ENCODE results near the gene TRPC4AP.
"Not testable (repeated sequence)": the region's sequence is repeated elsewhere in the genome, so short reads cannot be mapped to it uniquely, and the experiment has no call there.

TRPC4AP gene

GRCh38 chr20:35055445-35056276 lies 36.9 kb downstream of the TRPC4AP start:
- peak; percentile 63 for DNase-seq

DNA sequence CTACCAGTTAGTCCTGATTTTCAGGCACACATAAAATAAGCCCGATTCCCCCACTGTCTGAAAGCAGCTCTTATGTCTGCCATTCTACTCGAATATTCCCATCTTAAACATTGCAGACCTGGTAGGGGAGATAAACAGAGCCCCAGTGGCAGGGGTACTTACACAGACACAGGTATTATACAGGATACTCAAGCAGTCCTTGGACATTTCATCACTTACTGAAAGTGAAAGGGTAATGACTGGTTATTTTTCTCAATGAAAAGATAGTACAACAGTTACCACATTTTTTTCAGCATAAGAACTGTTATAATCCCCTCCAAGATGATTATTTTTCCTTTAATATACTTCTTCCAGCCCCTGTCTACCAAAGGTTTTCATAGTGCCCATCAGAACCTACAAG lies 37.8 kb downstream of the TRPC4AP start:
- no peak for DNase-seq

- not testable (repeated sequence) for DNase-seq
Measured at GRCh38 chr20:35052616-35053015, 40.0 kb downstream of the TRPC4AP start.

- no peak for DNase-seq
Measured at GRCh38 chr20:35049776-35050352, 42.7 kb downstream of the TRPC4AP start.

- no peak for DNase-seq
Measured at GRCh38 chr20:35048739-35049138, 43.9 kb downstream of the TRPC4AP start.

DNA sequence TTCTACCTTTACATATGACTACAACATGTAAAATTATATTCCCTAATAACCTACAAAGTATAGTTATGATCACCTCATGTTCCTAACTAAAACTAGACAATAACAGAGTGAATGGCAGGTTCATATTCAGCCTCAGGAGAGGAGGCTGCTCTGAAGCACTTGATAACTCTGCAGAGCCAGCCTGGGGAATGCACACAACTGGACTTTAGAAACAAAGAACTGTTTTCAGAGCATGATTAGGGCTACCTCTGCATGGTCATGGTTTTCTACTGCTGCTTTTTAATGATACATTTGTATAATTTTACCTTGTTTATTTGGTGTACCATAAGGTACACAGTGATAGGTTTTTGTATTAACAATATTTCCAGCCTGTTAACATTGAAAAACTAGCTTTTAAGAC lies 50.3 kb downstream of the TRPC4AP start:
- DNase-seq: no peak

GRCh38 chr20:35040646-35041045 lies 52.0 kb downstream of the TRPC4AP start:
- DNase-seq: no peak

- DNase-seq: no peak
Measured at GRCh38 chr20:35039846-35040489, 52.6 kb downstream of the TRPC4AP start.

GRCh38 chr20:35039146-35039545 lies 53.5 kb downstream of the TRPC4AP start:
- DNase-seq: no peak

DNA sequence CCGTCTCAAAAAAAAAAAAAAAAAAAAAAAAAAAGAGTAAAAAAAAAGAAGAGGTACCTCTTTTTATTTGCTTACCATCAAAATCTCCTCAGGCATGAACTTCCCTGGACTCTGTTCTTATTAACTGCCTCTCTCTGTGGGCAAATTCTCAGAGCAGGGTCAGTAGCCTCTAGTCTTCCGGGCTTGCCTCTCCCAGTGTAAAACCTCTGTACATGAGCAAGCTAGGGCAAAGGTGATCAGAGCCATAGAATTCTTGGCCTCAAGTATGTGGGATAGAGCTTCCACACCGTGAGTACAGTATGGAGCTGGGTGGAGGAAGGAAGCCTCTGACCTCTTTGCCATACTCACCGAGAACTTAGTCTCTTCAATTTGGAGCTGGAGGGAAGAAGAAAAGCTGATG lies 58.5 kb downstream of the TRPC4AP start:
- no peak for DNase-seq

DNA sequence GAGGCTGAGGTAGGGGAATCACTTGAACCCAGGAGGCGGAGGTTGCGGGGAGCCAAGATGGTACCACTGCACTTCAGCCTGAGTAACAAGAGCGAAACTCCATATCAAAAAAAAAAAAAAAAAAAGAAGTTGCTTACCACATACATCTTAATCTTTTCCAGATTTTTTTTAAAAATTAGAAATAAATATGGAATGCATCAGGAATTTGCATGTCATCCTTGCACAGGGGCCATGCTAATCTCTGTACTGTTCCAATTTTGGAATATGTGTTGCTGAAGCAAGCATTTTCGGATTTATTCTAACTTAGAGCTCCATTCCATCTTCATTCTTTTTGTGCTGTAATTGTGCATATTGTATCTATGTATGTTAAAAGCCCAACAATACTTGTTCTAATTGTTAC lies 62.5 kb downstream of the TRPC4AP start:
- DNase-seq: no peak

- DNase-seq: peak; percentile 63
Measured at GRCh38 chr20:35027301-35027700, 65.3 kb downstream of the TRPC4AP start.

DNA sequence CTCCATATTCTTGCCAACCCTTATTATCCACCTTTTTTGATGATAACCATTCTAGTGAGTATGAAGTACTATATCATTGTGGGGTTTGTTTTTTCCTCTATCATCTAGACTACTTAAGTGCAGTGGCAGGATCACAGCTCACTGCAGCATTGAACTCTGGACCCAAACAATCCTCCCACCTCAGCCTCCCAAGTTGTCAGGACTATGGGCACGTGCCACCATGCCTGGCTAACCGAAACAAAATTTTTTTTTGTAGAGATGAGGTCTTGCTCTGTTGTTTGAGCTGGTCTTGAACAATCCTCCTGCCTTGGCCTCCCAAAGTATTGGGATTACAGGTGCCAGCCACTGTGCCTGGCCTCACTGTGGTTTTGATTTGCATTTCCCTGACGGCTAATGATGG lies 67.5 kb downstream of the TRPC4AP start:
- DNase-seq: no peak

GRCh38 chr20:35023624-35024023 lies 69.0 kb downstream of the TRPC4AP start:
- DNase-seq: no peak

GRCh38 chr20:35021831-35022230 lies 70.8 kb downstream of the TRPC4AP start:
- DNase-seq: no peak

GRCh38 chr20:35021063-35021462 lies 71.5 kb downstream of the TRPC4AP start:
- no peak for DNase-seq

DNA sequence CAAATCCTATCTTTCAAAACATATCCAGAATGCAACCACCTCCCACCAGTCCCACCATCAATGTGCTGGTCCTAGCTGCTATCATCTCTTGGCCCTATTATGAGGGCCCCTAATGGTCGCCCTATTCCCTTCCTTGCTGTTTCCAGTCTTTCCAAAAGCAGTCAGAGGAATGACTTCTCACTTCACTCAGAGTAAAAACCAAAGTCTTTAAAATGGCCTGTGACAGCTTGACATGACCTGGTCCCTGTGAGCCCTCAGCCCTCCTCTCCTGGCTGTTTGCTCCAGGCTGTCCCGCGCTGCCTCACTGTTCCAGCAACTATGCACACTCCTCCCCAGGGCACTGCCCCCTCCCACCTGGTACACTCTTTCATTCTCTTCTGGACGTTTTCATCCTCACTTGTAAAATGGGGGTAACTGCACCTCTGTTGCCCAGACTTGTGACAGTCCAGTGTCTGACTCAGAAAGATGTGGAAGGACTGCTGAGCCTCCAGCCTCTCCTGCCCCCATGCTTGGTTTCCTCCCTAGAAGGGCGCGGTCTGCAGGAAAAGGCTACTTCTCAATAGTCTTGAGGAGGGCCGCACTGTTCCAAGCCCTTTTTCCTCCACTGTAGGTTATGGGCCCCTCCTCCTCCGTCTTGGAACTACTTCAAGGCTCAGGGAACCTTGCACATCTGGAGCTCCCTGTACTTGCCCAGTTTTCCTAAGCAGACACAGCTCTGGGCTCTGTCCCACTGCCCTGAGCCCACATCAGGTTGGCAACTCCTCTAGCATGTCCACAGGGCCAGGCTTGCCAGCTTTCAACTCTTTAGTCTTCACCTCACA lies 72.3 kb downstream of the TRPC4AP start:
- no peak for DNase-seq

DNA sequence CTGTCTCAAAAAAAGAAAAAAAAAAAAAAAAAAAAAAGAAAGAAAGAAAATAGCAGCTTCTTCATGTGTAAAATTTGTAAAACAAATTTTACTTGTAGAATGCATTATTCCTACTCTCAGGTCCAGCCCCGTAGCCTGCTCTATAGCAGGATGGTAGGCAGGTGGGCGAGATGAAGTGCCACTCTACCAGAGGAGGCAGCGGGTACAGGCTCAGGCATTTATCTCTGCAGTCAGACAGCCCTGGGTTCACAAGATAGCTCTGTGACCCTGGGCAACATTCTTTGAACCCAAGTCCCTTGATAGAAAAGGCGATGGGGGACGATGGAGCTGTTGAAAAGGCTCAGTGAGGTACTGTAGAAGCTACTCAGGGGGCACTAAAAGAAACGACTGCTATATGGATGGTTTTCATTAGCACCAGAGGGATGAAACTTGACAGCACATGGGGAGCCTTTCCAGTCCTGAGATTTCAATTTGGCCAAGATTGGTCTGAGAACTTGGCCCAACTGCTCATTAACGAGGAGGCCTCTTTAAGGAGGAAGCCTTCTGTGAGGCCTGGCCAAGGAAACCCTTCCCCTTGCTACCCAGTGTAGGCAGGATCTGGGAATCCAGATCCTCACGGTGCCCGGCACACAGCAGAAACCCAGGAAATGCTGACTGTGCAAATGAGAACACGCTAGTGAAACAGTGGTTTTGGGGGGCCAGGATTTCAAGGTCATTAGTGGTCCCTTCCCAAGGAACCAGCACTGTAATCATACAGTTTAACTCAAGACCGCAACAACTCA lies 73.8 kb downstream of the TRPC4AP start:
- no peak for DNase-seq

- DNase-seq: no peak
Measured at GRCh38 chr20:35017099-35017835, 75.3 kb downstream of the TRPC4AP start.

DNA sequence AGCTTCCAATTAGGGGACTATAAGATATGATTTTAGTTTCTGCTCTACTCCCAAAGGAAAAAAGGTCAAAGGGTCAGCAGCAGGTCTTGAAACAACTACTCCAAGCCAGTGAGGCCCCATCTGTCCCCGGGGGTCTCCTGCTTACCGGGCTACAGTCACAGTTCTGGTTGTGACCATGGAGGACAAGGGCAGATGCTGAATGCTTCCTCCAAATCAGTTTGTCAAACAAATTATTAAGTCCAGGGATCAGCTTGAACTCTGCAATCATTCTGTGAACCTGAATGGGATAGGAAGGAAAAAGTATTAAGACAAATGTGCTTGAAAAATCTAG lies 76.8 kb downstream of the TRPC4AP start:
- DNase-seq: no peak

GRCh38 chr20:35014537-35014936 lies 78.1 kb downstream of the TRPC4AP start:
- no peak for DNase-seq

All from OCI-M1 (cell line).